VCaP (cell line): ENCODE results near the gene IGF1R.
A peak's percentile ranks its signal among the peaks of the same experiment; 100 is the strongest.

Experiments
- H3K27ac ChIP-seq: fragments of 450-650 bp; 2 replicates; pipeline ENCODE4 v1.5.1; 2017
- CTCF ChIP-seq: fragments of 450-650 bp; conservative IDR thresholded peaks from 2 replicates; pipeline ENCODE4 v1.5.1; 2017; ENCODE audit warnings: mild to moderate bottlenecking, moderate library complexity

IGF1R gene

GRCh38 chr15:98954411-98954810, 306.1 kb downstream of the IGF1R start:
- peak overlapping the region; percentile 96 for H3K27ac ChIP-seq
- TF ChIP-seq CTCF = no peak

- peak overlapping the region; percentile 96 for H3K27ac ChIP-seq
- TF ChIP-seq CTCF = no peak
These were observed 307.0 kb downstream of the IGF1R start for GRCh38 chr15:98955331-98955730.

- TF ChIP-seq CTCF = no peak
- H3K27ac ChIP-seq = peak overlapping the region; percentile 96
These were observed 307.8 kb downstream of the IGF1R start for GRCh38 chr15:98955961-98956723.

GRCh38 chr15:98956796-98957553, 308.6 kb downstream of the IGF1R start:
- no peak for TF ChIP-seq CTCF
- H3K27ac ChIP-seq = no peak overlapping the region

GRCh38 chr15:98957655-98958054, 309.3 kb downstream of the IGF1R start:
- H3K27ac ChIP-seq = no peak overlapping the region
- no peak for TF ChIP-seq CTCF

GRCh38 chr15:98958076-98958475, 309.7 kb downstream of the IGF1R start:
- H3K27ac ChIP-seq = no peak overlapping the region
- TF ChIP-seq CTCF = no peak

GRCh38 chr15:98958918-98959639, 310.7 kb downstream of the IGF1R start:
- TF ChIP-seq CTCF = no peak
- no peak overlapping the region for H3K27ac ChIP-seq
